Stimulated activated CD4-positive, alpha-beta T cell treated with anti-CD3 and anti-CD28 coated beads, Interleukin-4, amount 100 ng/mL, for 1 hour (primary cell): ENCODE results near the gene IFT80.
"Not testable (repeated sequence)": the region's sequence is repeated elsewhere in the genome, so short reads cannot be mapped to it uniquely, and the experiment has no call there.

ENCODE experiments used
- DNase-seq: peaks from one replicate; pipeline ENCODE4 v3.0.0-alpha.2; 2020

Gene IFT80

GRCh38 chr3:160253298-160253697 is 145.7 kb downstream of the IFT80 start:
- no peak for DNase-seq

- DNase-seq: no peak
These were observed 151.3 kb downstream of the IFT80 start for GRCh38 chr3:160247766-160248165.

- DNase-seq: no peak
These were observed 153.7 kb downstream of the IFT80 start for GRCh38 chr3:160245261-160245800.

GRCh38 chr3:160240719-160241118 is 158.3 kb downstream of the IFT80 start:
- not testable (repeated sequence) for DNase-seq

- DNase-seq: no peak
These were observed 167.0 kb downstream of the IFT80 start for GRCh38 chr3:160232014-160232413.

GRCh38 chr3:160227419-160227818 is 171.6 kb downstream of the IFT80 start:
- no peak for DNase-seq

GRCh38 chr3:160226026-160226907 is 172.8 kb downstream of the IFT80 start:
- peak; percentile 3 for DNase-seq

- peak; percentile 52 for DNase-seq
These were observed 173.6 kb downstream of the IFT80 start, which contains the start of gene C3orf80 for GRCh38 chr3:160225176-160226025. TSS of gene C3orf80 (plus strand) at chr3:160225422. CDS start at chr3:160225636, 214 bp downstream.

- no peak for DNase-seq
These were observed 174.2 kb downstream of the IFT80 start for GRCh38 chr3:160224811-160225175.

GRCh38 chr3:160224256-160224655 is 174.8 kb downstream of the IFT80 start:
- no peak for DNase-seq

GRCh38 chr3:160221019-160221418 is 178.0 kb downstream of the IFT80 start:
- no peak for DNase-seq

GRCh38 chr3:160220038-160220437 is 179.0 kb downstream of the IFT80 start:
- DNase-seq: no peak

- no peak for DNase-seq
These were observed 180.9 kb downstream of the IFT80 start for GRCh38 chr3:160218136-160218535.

- no peak for DNase-seq
These were observed 181.3 kb downstream of the IFT80 start for GRCh38 chr3:160217675-160218074.

GRCh38 chr3:160213191-160213590 is 185.8 kb downstream of the IFT80 start:
- DNase-seq: no peak

- DNase-seq: no peak
These were observed 188.2 kb downstream of the IFT80 start for GRCh38 chr3:160210799-160211221.

- no peak for DNase-seq
These were observed 188.7 kb downstream of the IFT80 start for GRCh38 chr3:160210341-160210740.
